Hepatocyte (in vitro differentiated cells): Measurements from ENCODE around the gene INPP5K. TPM values are rescaled to one million over a fixed set of nuclear protein-coding genes. Genes with fewer than 3 reads are reported as not detected.
A peak's percentile ranks its signal among the peaks of the same experiment; 100 is the strongest.

ENCODE experiments used
- DNase-seq: peaks from one replicate; pipeline ENCODE4 v3.0.0-alpha.2; 2016; ENCODE audit warnings: low spot score
- H2AFZ ChIP-seq: fragments of 200-600 bp; sonication (generic); 2 replicates; pipeline ENCODE4 v1.6.0; 2016; ENCODE audit warnings: antibody characterized with exemption, mild to moderate bottlenecking
- H3K27ac ChIP-seq: fragments of 200-600 bp; sonication (generic); 2 replicates; pipeline ENCODE4 v1.5.1; 2016; ENCODE audit warnings: mild to moderate bottlenecking
- H3K27me3 ChIP-seq: fragments of 200-600 bp; sonication (generic); 2 replicates; pipeline ENCODE4 v1.6.1; 2016
- H3K36me3 ChIP-seq: fragments of 200-600 bp; sonication (generic); replicated peaks from 2 replicates; pipeline ENCODE4 v1.5.1; 2016; ENCODE audit warnings: low read depth; ENCODE audit not compliant: insufficient read depth
- H3K4me1 ChIP-seq: fragments of 200-600 bp; sonication (generic); 2 replicates; pipeline ENCODE4 v1.5.1; 2016; ENCODE audit warnings: mild to moderate bottlenecking, moderate library complexity; ENCODE audit not compliant: insufficient read depth
- H3K4me2 ChIP-seq: fragments of 200-600 bp; sonication (generic); 2 replicates; pipeline ENCODE4 v1.6.0; 2016
- H3K4me3 ChIP-seq: fragments of 200-600 bp; sonication (generic); 2 replicates; pipeline ENCODE4 v1.5.1; 2016; ENCODE audit warnings: mild to moderate bottlenecking
- H3K79me2 ChIP-seq: fragments of 200-600 bp; sonication (generic); 2 replicates; pipeline ENCODE4 v1.6.0; 2017; ENCODE audit warnings: mild to moderate bottlenecking
- H3K9me2 ChIP-seq: fragments of 200-600 bp; sonication (generic); replicated peaks from 2 replicates; pipeline ENCODE4 v1.6.0; 2017; ENCODE audit warnings: mild to moderate bottlenecking; ENCODE audit not compliant: insufficient read depth
- H3K9me3 ChIP-seq: fragments of 200-600 bp; sonication (generic); 2 replicates; pipeline ENCODE4 v1.5.1; 2016; ENCODE audit warnings: low read depth, mild to moderate bottlenecking
- H4K20me1 ChIP-seq: fragments of 200-600 bp; sonication (generic); 2 replicates; pipeline ENCODE4 v1.6.0; 2016; ENCODE audit warnings: mild to moderate bottlenecking; ENCODE audit not compliant: insufficient read depth, poor library complexity, severe bottlenecking
- CTCF ChIP-seq: fragments of 200-600 bp; sonication (generic); IDR thresholded peaks from 2 replicates; pipeline ENCODE4 v1.5.1; 2016; ENCODE audit warnings: antibody characterized with exemption, mild to moderate bottlenecking; ENCODE audit not compliant: poor library complexity
- EZH2 ChIP-seq: fragments of 200-600 bp; sonication (generic); IDR thresholded peaks from 2 replicates; pipeline ENCODE4 v1.6.1; 2016; ENCODE audit warnings: antibody characterized with exemption, mild to moderate bottlenecking, borderline replicate concordance
- EZH2phosphoT487 ChIP-seq: fragments of 200-600 bp; sonication (generic); IDR thresholded peaks from one replicate; pipeline ENCODE4 v1.6.1; 2018; ENCODE audit warnings: antibody characterized with exemption, mild to moderate bottlenecking, low read depth, moderate library complexity; ENCODE audit not compliant: unreplicated experiment, severe bottlenecking
- WGBS: methylation state at CpG from one replicate; pipeline ENCODE4 v1.1.6; 2016; ENCODE audit warnings: low lambda C conversion rate; ENCODE audit errors: missing lambda C conversion rate; 5-methylcytosine and 5-hydroxymethylcytosine counted together
- polyA plus RNA-seq: library from polyadenylated mRNA; unstranded; fragments of >200 nt; fragmentation: Nextera tagmentation; extraction: Ambion mirVana; gene quantifications from 2 replicates; pipeline ENCODE4 v1.2.1, GENCODE V29; 2016
- total RNA-seq: library from RNA; depleted of rRNA; stranded (reverse); fragments of >200 nt; gene quantifications from 2 replicates; pipeline ENCODE4 v1.2.3, GENCODE V29; 2014

Gene INPP5K
- total and polyA plus RNA-seq, 2 experiments from 2014 or later, result 34.7 to 40.4 TPM

- Histone ChIP-seq H3K4me2 (peak overlapping the region; percentile 89), H3K9me3 (no peaks in the 10 kb centered on the region), H3K79me2 (peaks cover 31% of the 10 kb centered on the region), H3K4me1 (peaks cover 12% of the 10 kb centered on the region), H4K20me1 (no peaks in the 10 kb centered on the region), H3K36me3 (no peaks in the 10 kb centered on the region), H2AFZ (no peak overlapping the region), H3K9me2 (no peaks in the 10 kb centered on the region), H3K27ac (peak overlapping the region; percentile 80), H3K27me3 (no peaks in the 10 kb centered on the region), H3K4me3 (peak overlapping the region; percentile 66)
- WGBS, result 2% methylated on average over 31 of the region's 31 CpGs
- TF ChIP-seq CTCF (peak; percentile 73), EZH2phosphoT487 (no peak)
- peak; percentile 88 for DNase-seq
Measured at GRCh38 chr17:1515640-1516387, 598 bp downstream of the INPP5K start.

- Histone ChIP-seq H3K4me1 (peaks cover 8% of the 10 kb centered on the region), H3K27ac (peak overlapping the region; percentile 20), H3K9me2 (no peaks in the 10 kb centered on the region), H3K4me3 (no peak overlapping the region), H3K4me2 (no peak overlapping the region), H4K20me1 (no peaks in the 10 kb centered on the region), H2AFZ (no peak overlapping the region), H3K9me3 (no peaks in the 10 kb centered on the region), H3K36me3 (no peaks in the 10 kb centered on the region), H3K79me2 (peaks cover 25% of the 10 kb centered on the region), H3K27me3 (no peaks in the 10 kb centered on the region)
- DNase-seq, result no peak
- TF ChIP-seq CTCF (no peak), EZH2phosphoT487 (no peak), EZH2 (no peak)
- WGBS, result 100% methylated on average over 2 of the region's 2 CpGs
Measured at GRCh38 chr17:1512351-1512750, 4.1 kb downstream of the INPP5K start.

- Histone ChIP-seq H4K20me1 (no peaks in the 10 kb centered on the region), H3K4me2 (no peak overlapping the region), H3K9me2 (no peaks in the 10 kb centered on the region), H3K4me3 (no peak overlapping the region), H3K4me1 (peaks cover 8% of the 10 kb centered on the region), H3K79me2 (peaks cover 24% of the 10 kb centered on the region), H3K27ac (peak overlapping the region; percentile 20), H3K36me3 (no peaks in the 10 kb centered on the region), H3K27me3 (no peaks in the 10 kb centered on the region), H2AFZ (no peak overlapping the region), H3K9me3 (no peaks in the 10 kb centered on the region)
- WGBS, result 82% methylated on average over 7 of the region's 7 CpGs
- no peak for DNase-seq
- TF ChIP-seq CTCF (no peak), EZH2phosphoT487 (no peak), EZH2 (no peak)
Measured at GRCh38 chr17:1511756-1512321, 4.6 kb downstream of the INPP5K start.
